ENCODE data around the gene SYNGR3. TPM values are rescaled to one million over a fixed set of nuclear protein-coding genes. Genes with fewer than 3 reads are reported as not detected.

SYNGR3 gene
- total RNA-seq, 1 donor = 2.6 TPM

- TF ChIP-seq CTCF (IDR thresholded peaks at IDR 0.05; ENCODE audit: insufficient read depth, low read depth, low read length) = peak; percentile 90
- peak overlapping the region; percentile 50 for H3K4me3 ChIP-seq (ENCODE audit: low read depth, low read length)
- peak; percentile 89 for DNase-seq (ENCODE audit: low read depth)
Observed at GRCh38 chr16:2023092-2024031, 33.6 kb downstream of the SYNGR3 start.

GRCh38 chr16:2024032-2024420 is 34.3 kb downstream of the SYNGR3 start:
- H3K4me3 ChIP-seq (ENCODE audit: low read depth, low read length) = no peak overlapping the region
- no peak for TF ChIP-seq CTCF (IDR thresholded peaks at IDR 0.05; ENCODE audit: insufficient read depth, low read depth, low read length)
- no peak for DNase-seq (ENCODE audit: low read depth)

- TF ChIP-seq CTCF (IDR thresholded peaks at IDR 0.05; ENCODE audit: insufficient read depth, low read depth, low read length) = no peak
- no peak overlapping the region for H3K4me3 ChIP-seq (ENCODE audit: low read depth, low read length)
- DNase-seq (ENCODE audit: low read depth) = no peak
Observed at GRCh38 chr16:2025251-2025650, 35.5 kb downstream of the SYNGR3 start.

- no peak for DNase-seq (ENCODE audit: low read depth)
- TF ChIP-seq CTCF (IDR thresholded peaks at IDR 0.05; ENCODE audit: insufficient read depth, low read depth, low read length) = no peak
- peak overlapping the region; percentile 54 for H3K4me3 ChIP-seq (ENCODE audit: low read depth, low read length)
Observed at GRCh38 chr16:2025878-2026460, 36.2 kb downstream of the SYNGR3 start.

- TF ChIP-seq CTCF (IDR thresholded peaks at IDR 0.05; ENCODE audit: insufficient read depth, low read depth, low read length) = no peak
- DNase-seq (ENCODE audit: low read depth) = no peak
- peak within 1 kb of the TSS; percentile 73 for H3K4me3 ChIP-seq (ENCODE audit: low read depth, low read length)
Observed at GRCh38 chr16:2026461-2027023, 36.8 kb downstream of the SYNGR3 start, which contains the start of gene NHERF2. TSS of gene NHERF2 (plus strand) at chr16:2026902. CDS start at chr16:2027006, 104 bp downstream.

GRCh38 chr16:2027024-2028010 is 37.5 kb downstream of the SYNGR3 start:
- H3K4me3 ChIP-seq (ENCODE audit: low read depth, low read length) = peak overlapping the region; percentile 73
- no peak for TF ChIP-seq CTCF (IDR thresholded peaks at IDR 0.05; ENCODE audit: insufficient read depth, low read depth, low read length)
- DNase-seq (ENCODE audit: low read depth) = no peak

All from fibroblast of villous mesenchyme (primary cell).